ENCODE measurements around the gene SLC7A10.

Gene SLC7A10

DNA sequence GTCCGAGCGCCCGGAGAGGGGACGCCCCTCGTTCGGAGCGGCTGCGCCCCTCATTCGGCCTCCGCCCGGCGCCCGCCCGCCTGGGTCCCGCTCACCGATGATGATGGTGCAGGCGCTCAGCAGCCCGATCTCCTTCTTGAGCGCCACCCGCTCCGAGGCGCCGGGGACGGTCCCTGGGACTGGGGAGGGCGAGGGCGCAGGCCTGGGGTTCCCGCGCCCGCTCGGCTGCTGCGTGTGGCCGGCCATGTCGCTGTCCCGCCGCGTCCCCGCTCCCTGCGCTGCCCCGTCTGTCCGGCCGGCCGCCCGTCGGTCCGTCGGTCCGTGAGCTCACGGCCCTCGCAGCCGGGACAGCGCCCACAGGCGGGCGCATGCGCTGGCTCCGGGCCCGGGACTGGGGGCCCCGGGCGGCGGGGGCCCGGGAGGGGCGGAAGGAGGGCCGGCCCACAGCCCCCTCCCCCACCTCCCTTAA lies at the start of gene SLC7A10:
Gene SLC7A10, minus strand, starts transcription at position 393 of the 469 bp plus-strand sequence. Its CDS starts 147 bp downstream, at position 246.
- TF ChIP-seq, protein P1, sequence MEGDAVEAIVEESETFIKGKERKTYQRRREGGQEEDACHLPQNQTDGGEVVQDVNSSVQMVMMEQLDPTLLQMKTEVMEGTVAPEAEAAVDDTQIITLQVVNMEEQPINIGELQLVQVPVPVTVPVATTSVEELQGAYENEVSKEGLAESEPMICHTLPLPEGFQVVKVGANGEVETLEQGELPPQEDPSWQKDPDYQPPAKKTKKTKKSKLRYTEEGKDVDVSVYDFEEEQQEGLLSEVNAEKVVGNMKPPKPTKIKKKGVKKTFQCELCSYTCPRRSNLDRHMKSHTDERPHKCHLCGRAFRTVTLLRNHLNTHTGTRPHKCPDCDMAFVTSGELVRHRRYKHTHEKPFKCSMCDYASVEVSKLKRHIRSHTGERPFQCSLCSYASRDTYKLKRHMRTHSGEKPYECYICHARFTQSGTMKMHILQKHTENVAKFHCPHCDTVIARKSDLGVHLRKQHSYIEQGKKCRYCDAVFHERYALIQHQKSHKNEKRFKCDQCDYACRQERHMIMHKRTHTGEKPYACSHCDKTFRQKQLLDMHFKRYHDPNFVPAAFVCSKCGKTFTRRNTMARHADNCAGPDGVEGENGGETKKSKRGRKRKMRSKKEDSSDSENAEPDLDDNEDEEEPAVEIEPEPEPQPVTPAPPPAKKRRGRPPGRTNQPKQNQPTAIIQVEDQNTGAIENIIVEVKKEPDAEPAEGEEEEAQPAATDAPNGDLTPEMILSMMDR (IDR thresholded peaks at IDR 0.05; ENCODE audit: low read length), result no peak
- TF ChIP-seq EZH2phosphoT487 (IDR thresholded peaks at IDR 0.05; ENCODE audit: low read length) (no peak), EZH2 (optimal IDR thresholded peaks at IDR 0.05; ENCODE audit: low read depth, low read length) (no peak)
- Histone ChIP-seq H2AFZ (ENCODE audit: low read length) (no peak within 1 kb of the TSS), H3K36me3 (replicated peaks; ENCODE audit: insufficient read depth, low read length) (no peaks in the 10 kb centered on the region), H3K9me3 (replicated peaks; ENCODE audit: insufficient read depth, low read length) (no peaks in the 10 kb centered on the region), H3K79me2 (ENCODE audit: low read length) (no peaks in the 10 kb centered on the region), H3K27ac (ENCODE audit: low read length) (no peak within 1 kb of the TSS), H3K9ac (ENCODE audit: low read length) (no peak within 1 kb of the TSS), H3F3A (ENCODE audit: insufficient read depth, low read length) (no peaks in the 10 kb centered on the region), H3K4me3 (ENCODE audit: low read length) (no peak within 1 kb of the TSS), H4K20me1 (ENCODE audit: insufficient read depth, low read length) (no peaks in the 10 kb centered on the region), H3K27me3 (replicated peaks; ENCODE audit: insufficient read depth, low read length) (peaks cover 68% of the 10 kb centered on the region), H3K9me2 (replicated peaks; ENCODE audit: insufficient read depth, low read length) (no peaks in the 10 kb centered on the region), H3K4me2 (ENCODE audit: low read depth, low read length) (no peak within 1 kb of the TSS), H3K4me1 (ENCODE audit: low read length) (no peaks in the 10 kb centered on the region)
- no peak for DNase-seq

- DNase-seq, result no peak
- TF ChIP-seq, protein P1 (IDR thresholded peaks at IDR 0.05; ENCODE audit: low read length), result no peak
- no peak for TF ChIP-seq EZH2 (optimal IDR thresholded peaks at IDR 0.05; ENCODE audit: low read depth, low read length)
- TF ChIP-seq EZH2phosphoT487 (IDR thresholded peaks at IDR 0.05; ENCODE audit: low read length), result no peak
- no peak overlapping the region for H2AFZ ChIP-seq (ENCODE audit: low read length)
- no peaks in the 10 kb centered on the region for H4K20me1 ChIP-seq (ENCODE audit: insufficient read depth, low read length)
- no peak overlapping the region for H3K27ac ChIP-seq (ENCODE audit: low read length)
- no peaks in the 10 kb centered on the region for H3K4me1 ChIP-seq (ENCODE audit: low read length)
- no peak overlapping the region for H3K4me2 ChIP-seq (ENCODE audit: low read depth, low read length)
- H3K27me3 ChIP-seq (replicated peaks; ENCODE audit: insufficient read depth, low read length), result peaks cover 68% of the 10 kb centered on the region
- H3K9me2 ChIP-seq (replicated peaks; ENCODE audit: insufficient read depth, low read length), result no peaks in the 10 kb centered on the region
- no peak overlapping the region for H3K4me3 ChIP-seq (ENCODE audit: low read length)
- no peaks in the 10 kb centered on the region for H3K36me3 ChIP-seq (replicated peaks; ENCODE audit: insufficient read depth, low read length)
- H3F3A ChIP-seq (ENCODE audit: insufficient read depth, low read length), result no peaks in the 10 kb centered on the region
- no peaks in the 10 kb centered on the region for H3K79me2 ChIP-seq (ENCODE audit: low read length)
- H3K9ac ChIP-seq (ENCODE audit: low read length), result no peak overlapping the region
- H3K9me3 ChIP-seq (replicated peaks; ENCODE audit: insufficient read depth, low read length), result no peaks in the 10 kb centered on the region
These were observed 49.3 kb upstream of the SLC7A10 start for GRCh38 chr19:33274663-33275558.

- TF ChIP-seq, protein P1 (IDR thresholded peaks at IDR 0.05; ENCODE audit: low read length), result no peak
- TF ChIP-seq EZH2 (optimal IDR thresholded peaks at IDR 0.05; ENCODE audit: low read depth, low read length) (no peak), EZH2phosphoT487 (IDR thresholded peaks at IDR 0.05; ENCODE audit: low read length) (no peak)
- Histone ChIP-seq H4K20me1 (ENCODE audit: insufficient read depth, low read length) (no peaks in the 10 kb centered on the region), H3K79me2 (ENCODE audit: low read length) (no peaks in the 10 kb centered on the region), H3K4me2 (ENCODE audit: low read depth, low read length) (no peak overlapping the region), H3K36me3 (replicated peaks; ENCODE audit: insufficient read depth, low read length) (no peaks in the 10 kb centered on the region), H3K4me3 (ENCODE audit: low read length) (no peak overlapping the region), H3K4me1 (ENCODE audit: low read length) (no peaks in the 10 kb centered on the region), H2AFZ (ENCODE audit: low read length) (no peak overlapping the region), H3F3A (ENCODE audit: insufficient read depth, low read length) (no peaks in the 10 kb centered on the region), H3K9ac (ENCODE audit: low read length) (no peak overlapping the region), H3K27ac (ENCODE audit: low read length) (no peak overlapping the region), H3K9me2 (replicated peaks; ENCODE audit: insufficient read depth, low read length) (no peaks in the 10 kb centered on the region), H3K27me3 (replicated peaks; ENCODE audit: insufficient read depth, low read length) (peaks cover 72% of the 10 kb centered on the region), H3K9me3 (replicated peaks; ENCODE audit: insufficient read depth, low read length) (no peaks in the 10 kb centered on the region)
- no peak for DNase-seq
These were observed 48.4 kb upstream of the SLC7A10 start for GRCh38 chr19:33273881-33274662.

Measured in MM.1S (cell line).